ENCODE measurements around the gene SYNJ2.

- no peak for TF ChIP-seq YY1 (IDR thresholded peaks at IDR 0.05; ENCODE audit: insufficient read depth, insufficient read length)
- no peak for TF ChIP-seq ZNF274 (IDR thresholded peaks at IDR 0.05; ENCODE audit: low read depth, low read length)
- no peak for TF ChIP-seq SUZ12 (IDR thresholded peaks at IDR 0.05; ENCODE audit: extremely low read depth, insufficient read depth, insufficient read length)
Observed at GRCh38 chr6:158068893-158069799, 87.5 kb downstream of the SYNJ2 start.

Measured in NT2/D1 (cell line).